Urinary bladder (tissue), 4 donors: ENCODE results near the gene ELN. TPM values are rescaled to one million over a fixed set of nuclear protein-coding genes. Genes with fewer than 3 reads are reported as not detected.

Source experiments
- DNase-seq: peaks from one replicate; pipeline ENCODE4 v3.0.0-alpha.2; 2015; ENCODE audit errors: extremely low spot score
- H3K27ac ChIP-seq: one replicate; pipeline ENCODE4 v1.5.1; 2013; ENCODE audit warnings: low read depth, mild to moderate bottlenecking, moderate library complexity
- H3K36me3 ChIP-seq: one replicate; pipeline ENCODE4 v1.6.1; 2013; ENCODE audit warnings: mild to moderate bottlenecking, moderate library complexity; ENCODE audit not compliant: insufficient read depth
- H3K4me1 ChIP-seq: one replicate; pipeline ENCODE4 v1.6.1; 2013; ENCODE audit warnings: mild to moderate bottlenecking, moderate library complexity; ENCODE audit not compliant: insufficient read depth
- H3K4me3 ChIP-seq: one replicate; pipeline ENCODE4 v1.5.1; 2013; ENCODE audit warnings: low read depth, low read length
- WGBS: extraction: QIAGEN DNeasy Blood & Tissue Kit; methylation state at CpG from one replicate; pipeline ENCODE4 v1.1.7; 2013; 5-methylcytosine and 5-hydroxymethylcytosine counted together
- polyA plus RNA-seq: library from polyadenylated mRNA; stranded (reverse); fragments of 200-250 nt; gene quantifications from one replicate; pipeline ENCODE4 v1.2.3, GENCODE V29; 2013
- total RNA-seq: library from RNA; depleted of rRNA; stranded (reverse); fragments of >200 nt; gene quantifications from one replicate; pipeline ENCODE4 v1.2.3, GENCODE V29; 2014
- donor health status: healthy with polysubstance abuse.
- donor health status: healthy.

The ELN gene
- total and polyA plus RNA-seq, 2 donors = 191 to 483 TPM

GRCh38 chr7:74083117-74083876 is 55.3 kb downstream of the ELN start, which contains the start of gene LIMK1:
LIMK1 (plus strand) TSS chr7:74083804; CDS start chr7:74083991, 187 bp downstream.
- H3K27ac ChIP-seq = no peak within 1 kb of the TSS

GRCh38 chr7:74083928-74084721 is 56.2 kb downstream of the ELN start:
- no peak overlapping the region for H3K27ac ChIP-seq
- no peak for DNase-seq
- no peaks in the 10 kb centered on the region for H3K36me3 ChIP-seq
- peak overlapping the region; percentile 91 for H3K4me3 ChIP-seq
- H3K4me1 ChIP-seq = peaks cover 2% of the 10 kb centered on the region
- WGBS = 2% methylated on average over 61 of the region's 61 CpGs

More at GRCh38 chr7:74083117-74083876, 55.3 kb downstream of the ELN start, which contains the start of gene LIMK1:
- Histone ChIP-seq H3K4me1 (peaks cover 2% of the 10 kb centered on the region), H3K4me3 (peak within 1 kb of the TSS; percentile 91), H3K36me3 (no peaks in the 10 kb centered on the region)
- WGBS = 7% methylated on average over 70 of the region's 71 CpGs
- DNase-seq = peak; percentile 31

GRCh38 chr7:74084722-74085578 is 57.0 kb downstream of the ELN start:
- Histone ChIP-seq H3K36me3 (no peaks in the 10 kb centered on the region), H3K27ac (no peak overlapping the region), H3K4me1 (peaks cover 2% of the 10 kb centered on the region), H3K4me3 (peak overlapping the region; percentile 91)
- no peak for DNase-seq
- 70% methylated on average over 6 of the region's 6 CpGs for WGBS

GRCh38 chr7:74087791-74088453 is 59.9 kb downstream of the ELN start:
- WGBS = 96% methylated on average over 10 of the region's 10 CpGs
- no peak for DNase-seq
- H3K27ac ChIP-seq = no peak overlapping the region
- peaks cover 2% of the 10 kb centered on the region for H3K4me1 ChIP-seq
- no peaks in the 10 kb centered on the region for H3K36me3 ChIP-seq
- H3K4me3 ChIP-seq = no peak overlapping the region

GRCh38 chr7:74092321-74092963 is 64.5 kb downstream of the ELN start:
- Histone ChIP-seq H3K36me3 (peaks cover 2% of the 10 kb centered on the region), H3K27ac (peak overlapping the region; percentile 84), H3K4me1 (no peaks in the 10 kb centered on the region), H3K4me3 (no peak overlapping the region)
- no peak for DNase-seq
- 67% methylated on average over 13 of the region's 13 CpGs for WGBS

- H3K4me3 ChIP-seq = no peak overlapping the region
- 60% methylated on average over 12 of the region's 12 CpGs for WGBS
- H3K27ac ChIP-seq = peak overlapping the region; percentile 84
- no peaks in the 10 kb centered on the region for H3K4me1 ChIP-seq
- no peak for DNase-seq
- peaks cover 2% of the 10 kb centered on the region for H3K36me3 ChIP-seq
These were observed 65.0 kb downstream of the ELN start for GRCh38 chr7:74092964-74093471.

- no peak for DNase-seq
- Histone ChIP-seq H3K36me3 (peaks cover 2% of the 10 kb centered on the region), H3K27ac (peak overlapping the region; percentile 84), H3K4me1 (no peaks in the 10 kb centered on the region), H3K4me3 (no peak overlapping the region)
- WGBS = 43% methylated on average over 15 of the region's 15 CpGs
These were observed 65.8 kb downstream of the ELN start for GRCh38 chr7:74093671-74094223.

- Histone ChIP-seq H3K4me3 (peak overlapping the region; percentile 19), H3K27ac (peak overlapping the region; percentile 76), H3K36me3 (peaks cover 2% of the 10 kb centered on the region), H3K4me1 (no peaks in the 10 kb centered on the region)
- DNase-seq = no peak
- 17% methylated on average over 32 of the region's 32 CpGs for WGBS
These were observed 66.5 kb downstream of the ELN start for GRCh38 chr7:74094224-74095101.

- Histone ChIP-seq H3K4me3 (no peak overlapping the region), H3K4me1 (no peaks in the 10 kb centered on the region), H3K27ac (peak overlapping the region; percentile 62), H3K36me3 (peaks cover 2% of the 10 kb centered on the region)
- WGBS = 94% methylated on average over 6 of the region's 6 CpGs
- no peak for DNase-seq
These were observed 67.2 kb downstream of the ELN start for GRCh38 chr7:74095135-74095534.

- Histone ChIP-seq H3K27ac (peak overlapping the region; percentile 75), H3K36me3 (peaks cover 2% of the 10 kb centered on the region), H3K4me3 (no peak overlapping the region), H3K4me1 (no peaks in the 10 kb centered on the region)
- no peak for DNase-seq
- 49% methylated on average over 11 of the region's 11 CpGs for WGBS
These were observed 70.1 kb downstream of the ELN start for GRCh38 chr7:74097937-74098614.

- no peak overlapping the region for H3K4me3 ChIP-seq
- peaks cover 2% of the 10 kb centered on the region for H3K36me3 ChIP-seq
- DNase-seq = no peak
- no peaks in the 10 kb centered on the region for H3K4me1 ChIP-seq
- WGBS = 97% methylated on average over 17 of the region's 17 CpGs
- H3K27ac ChIP-seq = peak overlapping the region; percentile 3
These were observed 71.1 kb downstream of the ELN start for GRCh38 chr7:74099031-74099430.
